Medulla oblongata (tissue), 1 donor: ENCODE data around the gene ZNF207.
"Not testable (repeated sequence)": the region's sequence is repeated elsewhere in the genome, so short reads cannot be mapped to it uniquely, and the experiment has no call there.

Experiments
- DNase-seq: peaks from one replicate; pipeline ENCODE4 v3.0.0-alpha.2; 2015; ENCODE audit errors: extremely low spot score

The ZNF207 gene

GRCh38 chr17:32349854-32350665 is at the start of gene ZNF207:
Gene ZNF207, plus strand, starts transcription at chr17:32350157. Its CDS starts 129 bp downstream, at chr17:32350286.
- peak; percentile 98 for DNase-seq

- no peak for DNase-seq
These were observed 47.9 kb upstream of the ZNF207 start for GRCh38 chr17:32302037-32302436.

GRCh38 chr17:32302860-32303649 is 46.9 kb upstream of the ZNF207 start:
- DNase-seq: no peak

GRCh38 chr17:32303781-32304288 is 46.1 kb upstream of the ZNF207 start:
- no peak for DNase-seq

- DNase-seq: no peak
These were observed 44.9 kb upstream of the ZNF207 start for GRCh38 chr17:32305049-32305448.

- no peak for DNase-seq
These were observed 42.3 kb upstream of the ZNF207 start for GRCh38 chr17:32307658-32308057.

- DNase-seq: peak; percentile 30
These were observed 38.9 kb upstream of the ZNF207 start for GRCh38 chr17:32311028-32311536.

GRCh38 chr17:32314636-32315035 is 35.3 kb upstream of the ZNF207 start:
- DNase-seq: no peak

GRCh38 chr17:32315171-32315570 is 34.8 kb upstream of the ZNF207 start:
- DNase-seq: no peak

GRCh38 chr17:32316653-32317052 is 33.3 kb upstream of the ZNF207 start:
- DNase-seq: not testable (repeated sequence)

GRCh38 chr17:32317353-32317752 is 32.6 kb upstream of the ZNF207 start:
- DNase-seq: no peak

- DNase-seq: no peak
These were observed 31.9 kb upstream of the ZNF207 start for GRCh38 chr17:32318071-32318470.

- peak; percentile 79 for DNase-seq
These were observed 30.4 kb upstream of the ZNF207 start for GRCh38 chr17:32319548-32319905.

- DNase-seq: not testable (repeated sequence)
These were observed 29.9 kb upstream of the ZNF207 start for GRCh38 chr17:32320080-32320479.

GRCh38 chr17:32320847-32321246 is 29.1 kb upstream of the ZNF207 start:
- no peak for DNase-seq

GRCh38 chr17:32323046-32323445 is 26.9 kb upstream of the ZNF207 start:
- no peak for DNase-seq

GRCh38 chr17:32323811-32324491 is 26.0 kb upstream of the ZNF207 start:
- DNase-seq: peak; percentile 33

GRCh38 chr17:32327911-32328310 is 22.0 kb upstream of the ZNF207 start:
- no peak for DNase-seq

GRCh38 chr17:32330147-32330546 is 19.8 kb upstream of the ZNF207 start:
- DNase-seq: no peak

GRCh38 chr17:32331243-32332040 is 18.5 kb upstream of the ZNF207 start:
- no peak for DNase-seq

- DNase-seq: no peak
These were observed 16.8 kb upstream of the ZNF207 start for GRCh38 chr17:32333187-32333586.
